OCI-LY3 (cell line): ENCODE results near the gene C10orf105.

Experiments
- EZH2phosphoT487 ChIP-seq: fragments of 200-600 bp; shearing (Covaris generic); IDR thresholded peaks from 2 replicates; pipeline ENCODE4 v1.6.1; 2018; ENCODE audit warnings: antibody characterized with exemption, mixed run types, low read depth
- TF ChIP-seq, protein P1 (sequence below): fragments of 200-600, 300-600 bp; sonication (generic); IDR thresholded peaks from 2 replicates; pipeline ENCODE4 v1.5.1; 2014; ENCODE audit warnings: antibody characterized with exemption, low read length, low read depth

DNA sequence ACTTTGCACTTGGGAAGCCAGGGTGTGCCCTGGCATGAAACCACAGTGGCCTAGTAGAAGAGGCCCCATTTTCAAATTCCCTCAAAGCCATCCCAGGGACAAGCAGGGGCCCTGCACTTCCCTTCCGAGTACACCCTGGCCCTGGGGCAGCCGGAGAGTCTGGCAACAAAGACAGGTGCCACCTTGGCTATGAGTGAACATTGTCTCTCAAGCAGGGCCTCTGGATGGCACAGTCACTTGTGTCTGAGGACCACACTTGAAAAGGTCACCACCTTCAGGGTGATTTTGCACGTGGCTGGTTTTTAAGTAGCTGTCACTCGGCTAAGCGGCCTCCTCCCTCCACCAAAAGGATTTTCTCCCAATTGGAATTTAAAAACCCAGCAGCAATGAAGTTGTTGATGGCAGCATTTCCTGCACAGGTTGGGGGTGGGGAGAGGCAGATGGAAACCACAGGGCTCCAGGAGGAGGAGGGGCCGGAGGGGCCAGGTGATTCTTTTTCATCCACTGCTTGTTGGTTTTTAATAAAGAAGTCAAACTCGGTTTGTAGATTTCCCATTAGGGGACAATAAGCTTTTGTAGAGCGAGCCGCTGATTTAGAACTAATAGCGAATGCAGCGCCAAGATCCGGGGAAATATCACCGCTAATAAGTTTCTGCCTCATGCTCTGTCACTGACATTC, 33.9 kb downstream of the C10orf105 start:
- TF ChIP-seq, protein P1, sequence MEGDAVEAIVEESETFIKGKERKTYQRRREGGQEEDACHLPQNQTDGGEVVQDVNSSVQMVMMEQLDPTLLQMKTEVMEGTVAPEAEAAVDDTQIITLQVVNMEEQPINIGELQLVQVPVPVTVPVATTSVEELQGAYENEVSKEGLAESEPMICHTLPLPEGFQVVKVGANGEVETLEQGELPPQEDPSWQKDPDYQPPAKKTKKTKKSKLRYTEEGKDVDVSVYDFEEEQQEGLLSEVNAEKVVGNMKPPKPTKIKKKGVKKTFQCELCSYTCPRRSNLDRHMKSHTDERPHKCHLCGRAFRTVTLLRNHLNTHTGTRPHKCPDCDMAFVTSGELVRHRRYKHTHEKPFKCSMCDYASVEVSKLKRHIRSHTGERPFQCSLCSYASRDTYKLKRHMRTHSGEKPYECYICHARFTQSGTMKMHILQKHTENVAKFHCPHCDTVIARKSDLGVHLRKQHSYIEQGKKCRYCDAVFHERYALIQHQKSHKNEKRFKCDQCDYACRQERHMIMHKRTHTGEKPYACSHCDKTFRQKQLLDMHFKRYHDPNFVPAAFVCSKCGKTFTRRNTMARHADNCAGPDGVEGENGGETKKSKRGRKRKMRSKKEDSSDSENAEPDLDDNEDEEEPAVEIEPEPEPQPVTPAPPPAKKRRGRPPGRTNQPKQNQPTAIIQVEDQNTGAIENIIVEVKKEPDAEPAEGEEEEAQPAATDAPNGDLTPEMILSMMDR, result no peak
- TF ChIP-seq EZH2phosphoT487, result no peak
